ENCODE data around the gene TDRD15.
"Not testable (repeated sequence)": the region's sequence is repeated elsewhere in the genome, so short reads cannot be mapped to it uniquely, and the experiment has no call there.

TDRD15 gene

GRCh38 chr2:21146638-21147037 lies 22.9 kb downstream of the TDRD15 start:
- DNase-seq (ENCODE audit: low read depth), result no peak

GRCh38 chr2:21148718-21149117 lies 24.9 kb downstream of the TDRD15 start:
- DNase-seq (ENCODE audit: low read depth), result no peak

- DNase-seq (ENCODE audit: low read depth), result not testable (repeated sequence)
These were observed 27.5 kb downstream of the TDRD15 start for GRCh38 chr2:21151234-21151633.

GRCh38 chr2:21155365-21156136 lies 31.8 kb downstream of the TDRD15 start:
- DNase-seq (ENCODE audit: low read depth), result no peak

GRCh38 chr2:21161122-21161521 lies 37.4 kb downstream of the TDRD15 start:
- no peak for DNase-seq (ENCODE audit: low read depth)

- DNase-seq (ENCODE audit: low read depth), result no peak
These were observed 38.3 kb downstream of the TDRD15 start for GRCh38 chr2:21161832-21162614.

- DNase-seq (ENCODE audit: low read depth), result no peak
These were observed 38.8 kb downstream of the TDRD15 start for GRCh38 chr2:21162615-21162878.

- DNase-seq (ENCODE audit: low read depth), result no peak
These were observed 39.4 kb downstream of the TDRD15 start for GRCh38 chr2:21163213-21163612.

GRCh38 chr2:21165350-21165749 lies 41.6 kb downstream of the TDRD15 start:
- no peak for DNase-seq (ENCODE audit: low read depth)

GRCh38 chr2:21175895-21176646 lies 52.3 kb downstream of the TDRD15 start:
- DNase-seq (ENCODE audit: low read depth), result no peak

GRCh38 chr2:21181957-21182356 lies 58.2 kb downstream of the TDRD15 start:
- no peak for DNase-seq (ENCODE audit: low read depth)

GRCh38 chr2:21183306-21183705 lies 59.5 kb downstream of the TDRD15 start:
- no peak for DNase-seq (ENCODE audit: low read depth)

- no peak for DNase-seq (ENCODE audit: low read depth)
These were observed 60.0 kb downstream of the TDRD15 start for GRCh38 chr2:21183726-21184125.

GRCh38 chr2:21191535-21191934 lies 67.8 kb downstream of the TDRD15 start:
- no peak for DNase-seq (ENCODE audit: low read depth)
